ENCODE measurements around the gene OSBPL7.
A peak's percentile ranks its signal among the peaks of the same experiment; 100 is the strongest.

Gene OSBPL7

DNA sequence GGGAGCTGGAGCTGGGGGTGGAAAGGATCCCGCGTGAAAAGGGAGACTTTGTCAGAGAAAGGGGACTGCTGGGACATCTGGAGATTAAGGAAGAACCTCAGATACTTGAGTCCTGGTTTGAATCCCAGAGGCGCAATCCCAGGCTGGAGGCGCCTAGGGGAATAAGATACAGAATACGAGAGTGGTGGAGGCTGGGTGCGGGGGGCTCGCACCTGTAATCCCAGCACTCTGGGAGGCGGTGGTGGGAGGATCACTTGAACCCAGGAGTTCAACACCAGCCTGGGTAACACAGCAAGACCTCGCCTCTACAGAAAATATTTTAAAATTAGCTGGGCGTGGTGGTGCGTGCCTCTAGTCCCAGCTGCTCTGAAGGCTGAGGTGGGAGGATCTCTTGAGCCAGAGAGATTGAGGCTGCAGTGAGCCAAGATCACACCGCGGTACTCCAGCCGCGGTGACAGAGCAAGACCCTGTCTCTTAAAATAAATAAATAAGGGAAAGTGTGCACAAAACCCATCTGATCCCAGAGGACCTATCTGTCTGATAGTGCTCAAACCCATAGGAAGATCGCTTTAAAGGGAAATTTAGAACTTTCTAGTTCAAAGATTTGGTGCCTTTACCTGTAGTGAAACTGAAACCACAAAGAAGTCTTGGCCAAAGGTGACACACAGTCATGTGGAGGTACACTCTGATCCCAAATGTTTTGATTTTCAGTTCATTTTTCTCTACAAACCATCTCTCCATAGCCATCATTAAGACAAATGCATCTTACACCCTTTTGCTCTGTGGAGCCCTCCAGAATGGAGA lies 20.1 kb upstream of the OSBPL7 start:
- peak overlapping the region; percentile 95; the same call in 1 of the 2 replicates for H3K4me3 ChIP-seq (ENCODE audit: low read depth, low read length)
- TF ChIP-seq, protein P1, sequence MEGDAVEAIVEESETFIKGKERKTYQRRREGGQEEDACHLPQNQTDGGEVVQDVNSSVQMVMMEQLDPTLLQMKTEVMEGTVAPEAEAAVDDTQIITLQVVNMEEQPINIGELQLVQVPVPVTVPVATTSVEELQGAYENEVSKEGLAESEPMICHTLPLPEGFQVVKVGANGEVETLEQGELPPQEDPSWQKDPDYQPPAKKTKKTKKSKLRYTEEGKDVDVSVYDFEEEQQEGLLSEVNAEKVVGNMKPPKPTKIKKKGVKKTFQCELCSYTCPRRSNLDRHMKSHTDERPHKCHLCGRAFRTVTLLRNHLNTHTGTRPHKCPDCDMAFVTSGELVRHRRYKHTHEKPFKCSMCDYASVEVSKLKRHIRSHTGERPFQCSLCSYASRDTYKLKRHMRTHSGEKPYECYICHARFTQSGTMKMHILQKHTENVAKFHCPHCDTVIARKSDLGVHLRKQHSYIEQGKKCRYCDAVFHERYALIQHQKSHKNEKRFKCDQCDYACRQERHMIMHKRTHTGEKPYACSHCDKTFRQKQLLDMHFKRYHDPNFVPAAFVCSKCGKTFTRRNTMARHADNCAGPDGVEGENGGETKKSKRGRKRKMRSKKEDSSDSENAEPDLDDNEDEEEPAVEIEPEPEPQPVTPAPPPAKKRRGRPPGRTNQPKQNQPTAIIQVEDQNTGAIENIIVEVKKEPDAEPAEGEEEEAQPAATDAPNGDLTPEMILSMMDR (IDR thresholded peaks at IDR 0.05; ENCODE audit: insufficient read depth, low read depth, low read length, missing control alignments) = no peak
- DNase-seq (ENCODE audit: low read depth) = no peak

DNA sequence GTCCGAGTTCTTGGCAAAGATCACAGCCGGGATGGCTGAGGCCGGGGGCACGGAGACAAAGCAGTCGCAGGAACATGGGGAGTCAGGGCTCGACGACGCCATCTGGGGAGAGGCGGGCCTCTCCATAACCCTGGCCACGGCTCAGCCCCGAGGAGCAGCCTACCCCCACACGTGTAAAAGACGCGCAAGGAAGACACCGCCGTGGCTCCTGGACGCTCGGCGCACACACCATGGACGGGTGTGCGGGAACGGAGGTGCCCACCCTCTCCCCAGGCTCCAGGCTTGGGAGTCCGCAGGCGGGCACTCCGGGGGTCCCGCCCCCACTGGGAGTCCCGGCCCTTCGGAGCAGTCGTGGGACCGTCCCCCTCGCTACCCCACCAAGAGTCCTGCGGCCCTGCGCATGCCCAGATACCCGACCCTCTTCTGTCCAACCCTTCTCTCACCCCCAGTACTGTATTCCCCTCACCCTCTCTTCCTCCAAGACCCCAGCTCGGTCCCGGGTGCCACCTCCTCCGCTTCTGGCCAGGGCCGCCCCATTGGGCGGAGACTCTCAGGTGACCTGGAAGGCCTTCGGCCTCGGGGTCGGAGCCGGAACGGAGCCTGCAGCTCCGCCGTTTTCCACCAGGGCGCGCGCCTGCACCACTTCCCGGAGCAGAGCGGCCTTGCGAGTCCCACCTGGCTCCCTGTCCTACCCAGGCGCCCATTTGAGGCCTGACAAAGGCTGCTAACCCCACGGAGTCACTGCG lies 19.3 kb upstream of the OSBPL7 start, which contains the start of gene SCRN2:
Gene SCRN2 (minus strand): TSS at position 532 of the 746 bp plus-strand sequence. CDS start 430 bp downstream, at position 102.
- peak within 1 kb of the TSS; percentile 95 for H3K4me3 ChIP-seq (ENCODE audit: low read depth, low read length)
- TF ChIP-seq, protein P1 (IDR thresholded peaks at IDR 0.05; ENCODE audit: insufficient read depth, low read depth, low read length, missing control alignments) = peak; percentile 95
- peak; percentile 94 for DNase-seq (ENCODE audit: low read depth)

DNA sequence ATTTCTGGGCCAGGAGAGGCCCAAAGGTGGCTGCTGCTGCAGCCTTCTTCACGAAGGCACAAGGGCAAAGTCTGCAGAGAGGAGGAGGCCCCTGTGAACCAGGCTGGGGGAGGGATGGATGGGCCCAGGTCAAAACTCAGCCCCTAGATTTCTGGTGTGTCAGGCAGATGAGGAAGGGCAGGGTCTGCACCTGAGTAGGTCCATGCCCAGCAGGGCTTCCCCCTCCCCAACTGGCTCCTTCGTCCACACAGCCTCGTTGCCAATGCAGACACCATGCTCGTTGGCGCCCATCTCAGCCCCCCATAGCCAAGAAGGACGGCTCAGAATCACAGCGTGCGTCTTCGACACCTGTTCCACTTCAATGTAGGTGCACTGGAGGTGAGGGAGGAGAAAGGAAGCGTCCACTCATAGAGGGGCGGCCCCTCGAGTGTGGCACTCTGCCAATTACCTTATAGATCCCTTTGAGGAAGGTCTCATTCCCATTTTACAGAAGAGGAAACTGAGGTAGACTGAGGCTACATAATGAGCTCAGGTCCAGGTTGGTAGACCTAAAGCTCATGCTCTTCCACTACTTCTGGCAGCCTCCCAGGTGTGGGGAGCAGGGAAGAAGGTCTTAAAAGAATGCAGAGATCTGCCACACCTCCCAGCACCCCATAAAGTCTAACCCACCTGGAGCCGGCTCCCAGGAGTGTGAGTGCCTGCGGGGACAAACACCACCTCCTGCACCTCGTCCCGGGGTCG lies 18.6 kb upstream of the OSBPL7 start:
- peak overlapping the region; percentile 95 for H3K4me3 ChIP-seq (ENCODE audit: low read depth, low read length)
- DNase-seq (ENCODE audit: low read depth) = no peak
- TF ChIP-seq, protein P1 (IDR thresholded peaks at IDR 0.05; ENCODE audit: insufficient read depth, low read depth, low read length, missing control alignments) = no peak

DNA sequence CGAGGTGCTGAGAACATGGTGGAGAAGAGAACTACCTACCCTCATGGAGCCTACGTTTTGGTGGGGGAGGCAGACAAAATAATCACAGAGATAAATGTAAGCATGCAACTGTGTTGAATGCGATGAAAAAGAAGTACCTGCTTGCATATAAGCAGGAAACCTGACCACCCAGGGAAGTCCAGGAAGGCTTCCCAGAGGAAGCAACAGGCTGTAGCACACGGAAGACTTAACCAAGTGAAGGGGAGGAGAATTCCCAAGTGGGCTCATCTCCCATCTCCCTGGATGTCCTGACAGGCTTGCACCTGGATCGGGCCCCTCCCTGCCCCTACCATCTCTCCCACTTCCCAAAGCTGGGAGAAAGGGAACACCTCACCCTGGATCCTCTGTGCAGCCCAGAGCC lies 17.5 kb upstream of the OSBPL7 start:
- TF ChIP-seq, protein P1 (IDR thresholded peaks at IDR 0.05; ENCODE audit: insufficient read depth, low read depth, low read length, missing control alignments) = no peak
- H3K4me3 ChIP-seq (ENCODE audit: low read depth, low read length) = no peak overlapping the region
- DNase-seq (ENCODE audit: low read depth) = no peak

DNA sequence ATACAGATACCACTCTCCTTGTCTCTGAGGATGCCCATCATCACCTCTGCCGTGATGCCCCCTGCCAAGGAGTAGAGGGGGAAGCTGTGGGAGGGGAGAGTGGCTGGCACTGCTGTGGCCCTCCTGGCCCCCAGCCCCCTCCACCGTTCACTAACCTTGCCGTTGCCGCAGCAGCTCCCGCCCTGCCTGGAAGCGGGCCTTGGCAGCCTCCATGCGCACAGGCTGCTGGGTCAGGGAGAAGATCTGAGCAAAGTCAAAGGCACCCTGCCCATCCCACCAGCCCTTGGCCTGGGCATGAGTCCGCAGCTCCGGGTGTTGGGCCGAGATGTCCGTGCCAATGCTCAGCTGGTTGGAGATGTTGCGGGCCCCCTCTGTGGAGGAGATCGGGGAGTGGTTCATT lies 17.0 kb upstream of the OSBPL7 start:
- DNase-seq (ENCODE audit: low read depth) = no peak
- no peak overlapping the region for H3K4me3 ChIP-seq (ENCODE audit: low read depth, low read length)
- TF ChIP-seq, protein P1 (IDR thresholded peaks at IDR 0.05; ENCODE audit: insufficient read depth, low read depth, low read length, missing control alignments) = no peak

DNA sequence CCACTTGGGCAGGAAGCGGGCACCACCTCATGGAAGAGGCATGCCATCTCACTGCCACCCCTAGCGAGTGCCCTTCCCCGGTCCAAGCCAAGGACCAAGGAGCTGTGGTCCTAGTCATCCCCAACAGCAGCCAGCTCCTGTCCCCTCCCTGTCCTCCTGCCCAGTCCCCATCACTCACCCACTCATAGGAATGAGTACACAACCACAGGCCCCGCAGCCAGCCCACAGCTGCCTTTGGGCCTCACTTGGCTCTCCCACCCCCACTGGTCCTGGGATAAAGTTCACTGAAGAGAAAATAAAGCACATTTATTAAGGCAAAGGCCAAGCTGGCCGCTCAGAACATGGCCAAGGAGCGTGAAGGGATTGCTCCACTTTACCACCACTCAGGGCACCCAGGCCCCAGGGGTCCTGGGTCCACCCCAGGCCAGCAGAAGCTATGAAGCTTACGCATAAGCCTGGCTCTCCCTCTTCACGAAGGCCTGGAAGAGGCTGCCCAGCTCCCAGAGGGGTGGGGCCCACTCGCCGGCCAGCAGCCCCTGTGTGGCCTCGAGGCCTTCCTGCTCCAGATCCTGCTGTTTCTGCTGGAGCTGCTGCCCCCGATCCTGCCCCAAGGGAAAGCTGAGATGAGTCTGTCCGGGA lies 15.9 kb upstream of the OSBPL7 start:
- TF ChIP-seq, protein P1 (IDR thresholded peaks at IDR 0.05; ENCODE audit: insufficient read depth, low read depth, low read length, missing control alignments) = no peak
- no peak overlapping the region for H3K4me3 ChIP-seq (ENCODE audit: low read depth, low read length)
- no peak for DNase-seq (ENCODE audit: low read depth)
